Measurements from ENCODE around the gene GRIN3B. TPM values are rescaled to one million over a fixed set of nuclear protein-coding genes. Genes with fewer than 3 reads are reported as not detected.

Gene GRIN3B
- total RNA-seq, 1 donor from 2014 or later: not detected

DNA sequence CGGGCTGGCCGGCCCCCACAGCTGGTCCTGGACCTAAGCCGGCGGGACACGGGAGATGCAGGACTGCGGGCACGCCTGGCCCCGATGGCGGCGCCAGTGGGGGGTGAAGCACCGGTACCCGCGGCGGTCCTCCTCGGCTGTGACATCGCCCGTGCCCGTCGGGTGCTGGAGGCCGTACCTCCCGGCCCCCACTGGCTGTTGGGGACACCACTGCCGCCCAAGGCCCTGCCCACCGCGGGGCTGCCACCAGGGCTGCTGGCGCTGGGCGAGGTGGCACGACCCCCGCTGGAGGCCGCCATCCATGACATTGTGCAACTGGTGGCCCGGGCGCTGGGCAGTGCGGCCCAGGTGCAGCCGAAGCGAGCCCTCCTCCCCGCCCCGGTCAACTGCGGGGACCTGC lies 3.1 kb downstream of the GRIN3B start:
- no peak for ATAC-seq
- intact Hi-C loops (cut with DNase I): no loop called here
- no peak for DNase-seq (ENCODE audit: low spot score)

DNA sequence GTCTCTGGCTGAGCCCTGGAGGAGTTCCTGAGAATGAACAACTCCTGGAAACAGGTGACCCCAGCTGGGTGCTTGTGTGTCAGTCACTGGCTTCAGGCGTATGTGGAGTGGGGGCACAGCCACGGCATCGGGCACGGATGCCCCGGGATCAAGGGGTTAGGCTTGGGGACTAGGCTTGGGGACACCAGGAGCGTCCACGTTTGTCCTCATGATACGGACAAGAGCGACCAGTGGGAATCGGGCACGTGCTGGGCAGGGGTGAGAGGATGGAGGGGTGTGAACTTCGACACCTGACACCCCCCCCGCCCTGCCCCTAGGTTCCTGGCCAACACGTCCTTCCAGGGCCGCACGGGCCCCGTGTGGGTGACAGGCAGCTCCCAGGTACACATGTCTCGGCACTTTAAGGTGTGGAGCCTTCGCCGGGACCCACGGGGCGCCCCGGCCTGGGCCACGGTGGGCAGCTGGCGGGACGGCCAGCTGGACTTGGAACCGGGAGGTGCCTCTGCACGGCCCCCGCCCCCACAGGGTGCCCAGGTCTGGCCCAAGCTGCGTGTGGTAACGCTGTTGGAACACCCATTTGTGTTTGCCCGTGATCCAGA lies 4.1 kb downstream of the GRIN3B start:
- no peak for DNase-seq (ENCODE audit: low spot score)
- ATAC-seq: no peak
- intact Hi-C loops (cut with DNase I): no loop called here

GRCh38 chr19:1004803-1005664 lies 4.8 kb downstream of the GRIN3B start:
- DNase-seq (ENCODE audit: low spot score) (no peak), ATAC-seq (no peak)
- intact Hi-C loops (cut with DNase I): no loop called here

GRCh38 chr19:1006711-1007398 lies 6.6 kb downstream of the GRIN3B start:
- ATAC-seq (no peak), DNase-seq (ENCODE audit: low spot score) (no peak)
- intact Hi-C loops (cut with DNase I): no loop called here

- DNase-seq (ENCODE audit: low spot score): no peak
- intact Hi-C loops (cut with DNase I): no loop called here
- no peak for ATAC-seq
These were observed 7.4 kb downstream of the GRIN3B start for GRCh38 chr19:1007399-1008251.

- DNase-seq (ENCODE audit: low spot score) (no peak), ATAC-seq (no peak)
- intact Hi-C loops (cut with DNase I): no loop called here
These were observed 8.2 kb downstream of the GRIN3B start for GRCh38 chr19:1008268-1009040.

DNA sequence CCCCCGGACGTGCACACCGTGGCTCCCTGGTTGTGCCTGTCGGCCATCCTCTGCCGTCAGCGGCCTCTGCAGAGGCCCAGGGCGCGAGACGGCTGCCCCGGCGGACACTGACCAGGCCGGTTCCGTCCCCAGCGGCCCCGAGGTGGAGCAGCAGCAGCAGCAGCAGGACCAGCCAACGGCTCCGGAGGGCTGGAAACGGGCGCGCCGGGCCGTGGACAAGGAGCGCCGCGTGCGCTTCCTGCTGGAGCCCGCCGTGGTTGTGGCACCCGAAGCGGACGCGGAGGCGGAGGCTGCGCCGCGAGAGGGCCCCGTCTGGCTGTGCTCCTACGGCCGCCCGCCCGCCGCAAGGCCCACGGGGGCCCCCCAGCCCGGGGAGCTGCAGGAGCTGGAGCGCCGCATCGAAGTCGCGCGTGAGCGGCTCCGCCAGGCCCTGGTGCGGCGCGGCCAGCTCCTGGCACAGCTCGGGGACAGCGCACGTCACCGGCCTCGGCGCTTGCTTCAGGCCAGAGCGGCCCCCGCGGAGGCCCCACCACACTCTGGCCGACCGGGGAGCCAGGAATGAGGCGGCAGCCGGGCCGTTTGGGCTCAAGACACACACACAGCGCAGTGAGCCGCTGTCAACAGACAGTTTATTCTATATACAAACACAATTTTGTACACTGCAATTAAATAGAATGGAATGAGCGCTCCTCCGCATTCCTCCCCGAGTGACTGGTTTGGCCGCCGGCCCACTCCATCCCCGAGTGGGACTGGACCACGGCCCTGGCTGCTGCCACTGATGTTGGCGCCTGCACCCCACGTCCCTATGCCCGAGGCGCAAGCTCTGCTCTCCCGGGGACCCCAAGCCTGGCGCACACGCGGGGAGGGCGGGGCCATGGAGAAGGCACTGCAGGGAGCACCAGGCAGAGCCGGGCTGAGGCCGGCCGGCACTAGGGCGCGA lies 9.1 kb downstream of the GRIN3B start:
- intact Hi-C loops (cut with DNase I): no loop called here
- no peak for DNase-seq (ENCODE audit: low spot score)
- no peak for ATAC-seq

GRCh38 chr19:1009981-1010538 lies 9.8 kb downstream of the GRIN3B start:
- ATAC-seq (no peak), DNase-seq (ENCODE audit: low spot score) (no peak)
- intact Hi-C loops (cut with DNase I): no loop called here

- intact Hi-C loops (cut with DNase I): no loop called here
- DNase-seq (ENCODE audit: low spot score) (no peak), ATAC-seq (no peak)
These were observed 10.6 kb downstream of the GRIN3B start for GRCh38 chr19:1010586-1011510.

DNA sequence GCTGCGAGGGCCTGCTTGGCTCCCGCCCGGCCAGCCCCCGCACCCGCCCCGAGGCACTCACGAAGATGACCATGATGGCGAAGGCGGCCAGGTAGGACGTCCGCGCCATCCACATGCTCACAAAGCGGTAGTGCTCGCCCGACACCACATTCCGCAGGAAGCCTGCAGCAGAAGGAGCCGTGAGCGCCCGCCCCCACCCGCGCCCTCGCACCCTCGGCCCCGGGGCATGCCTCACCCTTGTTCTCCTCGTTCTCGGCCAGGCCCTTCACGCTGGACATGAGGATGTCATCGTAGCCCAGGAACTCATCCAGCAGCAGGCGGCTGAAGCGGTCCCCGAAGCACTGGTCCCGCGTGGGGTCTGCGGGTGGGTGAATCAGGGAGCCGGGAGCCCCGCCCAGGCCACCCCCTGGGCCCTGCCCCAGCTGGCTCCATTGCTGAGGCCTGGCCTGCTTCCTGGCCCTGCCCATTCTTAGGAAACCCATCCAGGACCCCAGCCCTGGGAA lies 11.7 kb downstream of the GRIN3B start:
- ATAC-seq (no peak), DNase-seq (ENCODE audit: low spot score) (no peak)
- intact Hi-C loops (cut with DNase I): no loop called here

GRCh38 chr19:1012334-1012733 lies 12.1 kb downstream of the GRIN3B start:
- DNase-seq (ENCODE audit: low spot score) (no peak), ATAC-seq (no peak)
- intact Hi-C loops (cut with DNase I): no loop called here

DNA sequence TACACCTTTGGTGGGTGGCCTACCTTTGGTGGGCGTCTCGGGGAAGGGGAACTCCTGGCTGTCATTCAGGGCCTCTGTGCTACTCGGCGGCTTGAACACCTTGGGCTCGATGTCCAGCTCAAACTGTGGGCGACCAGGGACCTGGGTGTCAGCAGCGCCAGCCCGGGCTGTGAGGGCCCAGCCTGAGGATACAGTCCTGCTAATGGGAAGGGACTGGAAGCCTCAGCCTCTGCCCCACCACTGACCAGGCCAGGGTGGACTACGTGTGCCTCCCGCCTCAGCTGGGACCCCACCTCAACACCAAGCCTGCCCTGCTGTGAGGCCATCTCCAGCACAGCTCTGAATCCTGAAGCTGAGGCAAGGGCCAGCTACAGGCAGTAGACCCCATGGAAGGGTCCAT lies 13.0 kb downstream of the GRIN3B start:
- ATAC-seq: no peak
- intact Hi-C loops (cut with DNase I): no loop called here
- DNase-seq (ENCODE audit: low spot score): no peak

GRCh38 chr19:1014161-1015060 lies 14.2 kb downstream of the GRIN3B start:
- ATAC-seq (no peak), DNase-seq (ENCODE audit: low spot score) (no peak)
- intact Hi-C loops (cut with DNase I): no loop called here

- ATAC-seq: no peak
- intact Hi-C loops (cut with DNase I): no loop called here
- DNase-seq (ENCODE audit: low spot score): no peak
These were observed 15.0 kb downstream of the GRIN3B start for GRCh38 chr19:1015061-1015781.

Data from sciatic nerve (tissue), 2 donors.